ENCODE data around the gene PCSK2.

PCSK2 gene

DNA sequence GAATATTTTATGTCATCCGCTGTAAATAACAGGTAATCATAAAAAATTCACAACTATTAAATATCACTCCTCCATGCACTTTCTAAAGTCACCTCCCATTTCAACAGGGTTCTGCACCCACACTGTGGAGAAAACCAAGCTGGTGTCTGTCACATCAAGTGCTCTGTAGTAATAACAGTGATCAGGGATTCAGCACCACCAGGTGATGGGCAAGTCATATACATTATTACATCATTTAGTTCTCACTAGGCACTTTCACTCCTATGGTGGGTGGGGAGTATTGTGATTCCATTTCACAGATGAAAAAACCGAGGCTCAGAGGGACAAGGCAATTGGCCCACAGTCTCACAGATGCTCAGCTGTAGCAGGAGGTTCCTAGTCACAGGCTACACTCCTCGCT lies 295.7 kb downstream of the PCSK2 start:
- ChIA-PET POLR2A (no interaction called here), CTCF (interaction anchor here (1.1 to 2.7 kb wide), 6 partner anchors 12 to 96 kb away, joined by 3 to 15 read pairs (median 4); no protein-coding TSS in a partner anchor)
- TF ChIP-seq, protein P1, sequence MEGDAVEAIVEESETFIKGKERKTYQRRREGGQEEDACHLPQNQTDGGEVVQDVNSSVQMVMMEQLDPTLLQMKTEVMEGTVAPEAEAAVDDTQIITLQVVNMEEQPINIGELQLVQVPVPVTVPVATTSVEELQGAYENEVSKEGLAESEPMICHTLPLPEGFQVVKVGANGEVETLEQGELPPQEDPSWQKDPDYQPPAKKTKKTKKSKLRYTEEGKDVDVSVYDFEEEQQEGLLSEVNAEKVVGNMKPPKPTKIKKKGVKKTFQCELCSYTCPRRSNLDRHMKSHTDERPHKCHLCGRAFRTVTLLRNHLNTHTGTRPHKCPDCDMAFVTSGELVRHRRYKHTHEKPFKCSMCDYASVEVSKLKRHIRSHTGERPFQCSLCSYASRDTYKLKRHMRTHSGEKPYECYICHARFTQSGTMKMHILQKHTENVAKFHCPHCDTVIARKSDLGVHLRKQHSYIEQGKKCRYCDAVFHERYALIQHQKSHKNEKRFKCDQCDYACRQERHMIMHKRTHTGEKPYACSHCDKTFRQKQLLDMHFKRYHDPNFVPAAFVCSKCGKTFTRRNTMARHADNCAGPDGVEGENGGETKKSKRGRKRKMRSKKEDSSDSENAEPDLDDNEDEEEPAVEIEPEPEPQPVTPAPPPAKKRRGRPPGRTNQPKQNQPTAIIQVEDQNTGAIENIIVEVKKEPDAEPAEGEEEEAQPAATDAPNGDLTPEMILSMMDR (IDR thresholded peaks at IDR 0.05; ENCODE audit: control extremely low read depth, extremely low read depth, low read depth, missing control alignments) = no peak
- DNase-seq (ENCODE audit: extremely low spot score) = no peak

DNA sequence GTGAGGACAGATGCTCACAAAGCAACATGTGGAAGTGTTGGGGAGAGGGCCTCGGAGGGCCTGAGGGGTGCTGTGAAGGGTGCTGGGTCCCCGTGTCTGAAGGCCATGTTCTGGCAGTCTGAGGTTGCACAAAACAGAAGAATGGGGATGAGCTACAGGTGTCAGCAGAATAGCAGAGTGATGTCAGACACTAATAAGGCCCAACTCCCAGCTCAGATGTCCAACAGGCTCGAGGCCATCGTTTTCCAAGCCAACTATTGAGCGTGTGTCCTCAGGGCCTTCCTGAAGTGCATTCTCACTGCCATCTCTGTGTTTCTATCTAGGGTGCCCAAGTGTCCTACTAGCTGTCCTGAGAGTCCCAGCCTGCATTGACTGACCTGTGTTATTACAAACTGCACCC lies 296.5 kb downstream of the PCSK2 start:
- ChIA-PET CTCF (interaction anchor here (0.6 to 2.7 kb wide), 6 partner anchors 13 to 95 kb away, joined by 3 to 15 read pairs (median 4); no protein-coding TSS in a partner anchor), POLR2A (interaction anchor here (0.6 kb wide), 1 partner anchor 400 kb away, joined by 3 read pairs; no protein-coding TSS in a partner anchor)
- DNase-seq (ENCODE audit: extremely low spot score) = no peak
- TF ChIP-seq, protein P1 (IDR thresholded peaks at IDR 0.05; ENCODE audit: control extremely low read depth, extremely low read depth, low read depth, missing control alignments) = no peak

DNA sequence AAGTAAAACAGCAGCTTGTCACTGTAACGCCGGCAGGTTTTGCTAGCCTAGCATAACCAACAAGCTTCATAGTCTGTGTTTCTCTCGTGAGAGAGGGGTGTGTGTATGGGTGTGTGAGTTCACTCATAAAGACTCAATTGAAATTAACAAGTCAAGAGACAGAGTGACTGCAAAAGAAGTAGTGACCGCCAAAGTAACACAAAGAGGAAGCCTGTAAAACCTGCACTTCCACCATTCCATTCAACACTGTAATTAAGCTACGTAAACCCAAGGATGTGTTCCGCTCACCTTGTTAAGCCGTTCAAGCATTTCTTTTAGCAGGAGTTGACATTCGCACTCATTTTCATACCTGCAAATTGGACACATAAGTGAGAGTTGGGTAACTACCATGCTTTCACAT lies 297.7 kb downstream of the PCSK2 start:
- TF ChIP-seq, protein P1 (IDR thresholded peaks at IDR 0.05; ENCODE audit: control extremely low read depth, extremely low read depth, low read depth, missing control alignments) = no peak
- ChIA-PET CTCF (interaction anchor here (1.7 to 3.0 kb wide), 3 partner anchors 11 to 19 kb away, joined by 5 to 9 read pairs (median 7); no protein-coding TSS in a partner anchor), POLR2A (no interaction called here)
- DNase-seq (ENCODE audit: extremely low spot score) = no peak

DNA sequence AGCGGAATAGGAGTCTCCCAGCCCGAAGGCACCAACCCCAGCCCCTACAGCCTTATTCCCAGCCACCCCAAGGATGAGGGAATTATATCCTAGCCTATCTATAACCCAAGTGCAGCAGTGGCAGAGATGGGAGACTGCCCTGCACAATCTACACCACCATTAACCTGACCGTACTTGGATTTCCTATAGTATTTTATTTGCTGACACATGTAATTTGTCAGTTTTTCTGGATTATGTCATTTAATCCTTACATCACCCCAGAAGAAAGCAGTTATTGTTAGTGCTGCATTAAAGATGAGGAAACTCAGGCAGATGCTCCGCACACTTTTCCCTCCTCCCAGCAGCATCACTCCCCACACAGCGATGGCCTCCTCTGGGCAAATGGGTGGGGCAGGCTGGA lies 298.3 kb downstream of the PCSK2 start:
- TF ChIP-seq, protein P1 (IDR thresholded peaks at IDR 0.05; ENCODE audit: control extremely low read depth, extremely low read depth, low read depth, missing control alignments) = no peak
- no peak for DNase-seq (ENCODE audit: extremely low spot score)
- POLR2A ChIA-PET = no interaction called here
- CTCF ChIA-PET = interaction anchor here (1.7 to 3.0 kb wide), 2 partner anchors 12 to 20 kb away, joined by 5 to 7 read pairs; no protein-coding TSS in a partner anchor

DNA sequence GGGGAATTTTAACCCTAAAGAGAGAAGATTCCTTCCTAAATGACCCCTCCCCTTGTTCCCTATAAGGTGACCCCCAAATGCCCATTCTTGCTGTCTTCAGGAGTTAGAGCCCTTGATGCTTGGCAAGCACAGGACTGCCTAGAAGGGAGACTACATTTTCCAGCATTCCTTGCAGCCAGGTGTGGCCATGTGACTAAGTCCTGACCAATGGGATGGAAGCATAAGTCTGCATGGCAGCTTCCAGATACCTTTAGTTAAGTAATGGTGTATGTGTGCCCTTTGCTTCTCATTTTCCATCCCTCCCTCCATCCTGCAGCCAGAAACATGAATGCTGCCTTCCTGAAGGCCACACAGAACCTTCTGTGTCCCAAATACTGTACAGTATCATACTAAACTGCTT lies 298.8 kb downstream of the PCSK2 start:
- ChIA-PET CTCF (interaction anchor here (1.7 to 3.0 kb wide), 2 partner anchors 12 to 20 kb away, joined by 5 to 7 read pairs; no protein-coding TSS in a partner anchor), POLR2A (no interaction called here)
- DNase-seq (ENCODE audit: extremely low spot score) = no peak
- TF ChIP-seq, protein P1 (IDR thresholded peaks at IDR 0.05; ENCODE audit: control extremely low read depth, extremely low read depth, low read depth, missing control alignments) = no peak

DNA sequence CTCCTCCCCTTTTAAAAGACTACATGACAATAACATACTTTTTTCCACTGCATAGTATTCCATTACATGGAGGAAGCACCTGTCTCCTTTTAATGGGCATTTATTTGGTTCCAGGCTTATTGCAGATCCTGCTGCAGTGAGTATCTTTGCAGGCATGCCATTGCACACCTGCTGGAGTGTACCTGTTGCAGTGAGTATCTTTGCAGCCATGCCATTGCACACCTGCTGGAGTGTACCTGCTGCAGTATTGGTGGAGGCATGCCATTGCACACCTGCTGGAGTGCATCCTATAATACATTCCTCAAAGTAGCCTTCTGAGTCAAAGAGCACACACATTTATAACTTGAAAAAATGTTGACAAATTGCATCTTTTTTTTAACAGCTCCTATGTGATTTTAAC lies 302.7 kb downstream of the PCSK2 start:
- DNase-seq (ENCODE audit: extremely low spot score) = no peak
- TF ChIP-seq, protein P1 (IDR thresholded peaks at IDR 0.05; ENCODE audit: control extremely low read depth, extremely low read depth, low read depth, missing control alignments) = no peak
- POLR2A ChIA-PET = no interaction called here
- CTCF ChIA-PET = interaction anchor here (1.3 kb wide), 1 partner anchor 25 kb away, joined by 4 read pairs; no protein-coding TSS in a partner anchor

All from GM10248 (cell line).